ENCODE results near the gene DIAPH1.

DIAPH1 gene

GRCh38 chr5:141494761-141495452 is 123.9 kb downstream of the DIAPH1 start:
- no peak for DNase-seq

DNA sequence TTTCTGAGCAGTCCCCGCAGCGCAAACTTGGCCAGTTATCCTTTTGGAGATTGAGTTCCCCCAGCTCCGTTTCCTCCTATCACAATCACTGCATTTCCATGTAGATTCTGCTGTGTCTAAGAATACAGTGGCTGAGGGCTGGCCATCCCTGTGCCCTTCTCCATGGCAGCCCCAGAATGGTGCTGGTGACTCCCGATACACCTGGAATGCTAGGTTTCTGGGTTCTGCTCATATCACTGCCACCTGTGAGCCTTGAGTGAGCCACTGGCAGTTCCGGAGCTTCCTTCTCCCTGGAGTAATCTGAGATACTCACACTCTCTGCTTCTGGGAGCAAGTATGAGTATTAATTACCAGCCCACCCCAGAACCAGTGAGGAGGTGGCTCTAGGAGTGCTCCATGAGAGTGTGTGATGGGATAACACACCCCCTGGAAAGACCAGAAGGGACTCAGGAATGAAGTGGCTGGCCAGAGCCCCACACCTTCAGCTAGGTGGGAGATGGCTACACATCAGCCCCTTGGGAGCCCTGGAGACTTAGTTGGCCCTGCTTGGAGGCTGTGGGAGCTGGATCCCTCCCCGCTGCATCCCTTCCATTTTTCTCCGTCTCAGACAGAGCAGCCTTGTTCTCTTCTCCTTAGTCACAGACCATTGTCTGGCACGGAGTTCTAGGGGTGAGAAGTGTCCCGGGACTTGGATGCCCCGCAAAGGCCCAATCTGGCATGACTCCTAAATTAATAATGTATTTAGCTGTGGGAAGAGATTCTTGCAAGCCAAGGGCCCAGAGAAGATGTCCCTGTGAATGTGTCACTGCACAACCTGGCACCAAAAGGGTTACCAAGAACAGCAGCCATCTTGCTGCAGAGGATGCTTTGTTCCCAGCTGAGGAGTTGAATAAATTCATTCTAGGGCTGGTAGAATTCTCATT is 125.0 kb downstream of the DIAPH1 start:
- no peak for DNase-seq

- DNase-seq: peak; percentile 19 to 25
Measured at GRCh38 chr5:141492168-141492885, 126.5 kb downstream of the DIAPH1 start.

GRCh38 chr5:141491323-141492167 is 127.3 kb downstream of the DIAPH1 start:
- no peak for DNase-seq

DNA sequence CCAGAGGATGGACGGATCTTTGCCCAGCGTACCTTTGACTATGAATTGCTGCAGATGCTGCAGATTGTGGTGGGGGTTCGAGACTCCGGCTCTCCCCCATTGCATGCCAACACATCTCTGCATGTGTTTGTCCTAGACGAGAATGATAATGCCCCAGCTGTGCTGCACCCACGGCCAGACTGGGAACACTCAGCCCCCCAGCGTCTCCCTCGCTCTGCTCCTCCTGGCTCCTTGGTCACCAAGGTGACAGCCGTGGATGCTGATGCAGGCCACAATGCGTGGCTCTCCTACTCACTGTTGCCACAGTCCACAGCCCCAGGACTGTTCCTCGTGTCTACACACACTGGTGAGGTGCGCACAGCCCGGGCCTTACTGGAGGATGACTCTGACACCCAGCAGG is 128.0 kb downstream of the DIAPH1 start:
- no peak for DNase-seq

DNA sequence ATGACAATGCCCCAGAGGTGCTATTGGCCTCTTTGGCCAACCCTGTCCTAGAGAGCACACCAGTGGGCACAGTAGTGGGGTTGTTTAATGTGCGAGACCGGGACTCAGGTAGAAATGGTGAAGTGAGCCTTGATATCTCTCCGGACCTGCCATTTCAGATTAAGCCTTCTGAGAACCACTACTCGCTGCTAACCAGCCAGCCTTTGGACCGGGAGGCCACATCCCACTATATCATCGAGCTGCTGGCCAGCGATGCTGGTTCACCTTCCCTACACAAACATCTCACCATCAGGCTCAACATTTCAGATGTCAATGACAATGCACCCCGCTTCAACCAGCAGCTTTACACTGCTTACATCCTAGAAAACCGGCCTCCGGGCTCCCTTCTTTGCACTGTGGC is 128.5 kb downstream of the DIAPH1 start:
- no peak for DNase-seq

DNA sequence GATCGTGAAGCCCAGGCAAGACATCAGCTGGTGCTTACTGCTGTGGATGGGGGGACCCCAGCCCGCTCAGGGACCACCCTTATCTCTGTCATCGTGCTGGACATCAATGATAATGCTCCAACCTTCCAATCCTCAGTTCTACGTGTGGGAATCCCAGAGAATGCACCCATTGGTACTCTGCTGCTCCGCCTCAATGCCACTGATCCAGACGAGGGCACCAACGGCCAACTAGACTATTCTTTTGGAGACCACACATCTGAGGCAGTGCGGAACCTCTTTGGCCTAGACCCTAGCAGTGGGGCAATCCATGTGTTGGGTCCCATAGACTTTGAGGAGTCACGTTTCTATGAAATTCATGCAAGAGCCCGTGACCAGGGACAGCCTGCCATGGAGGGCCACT is 129.0 kb downstream of the DIAPH1 start:
- no peak for DNase-seq

DNA sequence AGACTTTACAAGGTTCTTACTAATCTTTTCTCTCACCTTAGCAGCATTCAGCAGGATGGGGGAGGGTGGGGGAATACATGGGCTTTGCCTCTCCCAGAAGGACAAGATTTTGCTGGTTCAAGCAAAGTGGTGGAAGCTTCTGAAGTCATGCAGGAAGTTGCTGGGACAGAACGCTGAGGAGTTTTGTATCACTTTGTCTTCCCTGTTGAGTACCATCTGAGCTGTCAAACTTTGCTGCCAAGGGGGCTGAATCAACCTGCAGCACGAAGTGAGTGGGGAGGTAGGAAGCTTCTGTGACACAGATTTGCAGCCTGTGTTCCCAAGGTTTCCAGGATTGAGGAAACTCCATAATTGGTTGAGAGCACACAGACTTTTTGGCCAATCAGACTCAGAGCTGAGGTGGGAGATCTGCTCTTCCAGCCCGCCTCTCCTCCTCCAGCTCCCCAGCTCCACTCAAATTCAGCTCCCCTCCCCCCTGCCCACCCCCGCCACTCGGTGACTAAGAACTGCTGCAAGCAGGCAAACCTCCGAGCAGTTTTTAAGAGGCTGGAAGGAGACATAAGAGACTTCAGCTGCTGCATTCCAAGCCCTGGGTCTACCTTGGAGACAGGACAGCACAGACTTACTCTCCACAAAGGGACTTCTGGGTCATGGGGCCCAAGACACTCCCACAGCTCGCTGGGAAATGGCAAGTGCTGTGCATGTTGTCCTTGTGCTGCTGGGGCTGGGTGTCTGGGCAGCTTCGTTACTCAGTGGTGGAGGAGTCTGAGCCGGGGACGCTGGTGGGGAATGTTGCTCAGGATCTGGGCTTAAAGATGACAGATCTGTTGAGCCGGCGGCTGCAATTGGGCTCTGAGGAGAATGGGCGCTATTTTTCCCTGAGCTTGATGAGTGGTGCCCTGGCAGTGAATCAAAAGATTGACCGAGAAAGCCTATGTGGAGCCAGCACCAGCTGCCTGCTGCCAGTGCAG is 129.9 kb downstream of the DIAPH1 start, which contains the start of gene PCDHGC5:
Gene PCDHGC5 (plus strand): TSS at position 491 of the 971 bp plus-strand sequence. CDS start 160 bp downstream, at position 651.
- no peak for DNase-seq

- DNase-seq: no peak
Measured at GRCh38 chr5:141487131-141487530, 131.7 kb downstream of the DIAPH1 start.

- DNase-seq: no peak
Measured at GRCh38 chr5:141486091-141486490, 132.7 kb downstream of the DIAPH1 start.

DNA sequence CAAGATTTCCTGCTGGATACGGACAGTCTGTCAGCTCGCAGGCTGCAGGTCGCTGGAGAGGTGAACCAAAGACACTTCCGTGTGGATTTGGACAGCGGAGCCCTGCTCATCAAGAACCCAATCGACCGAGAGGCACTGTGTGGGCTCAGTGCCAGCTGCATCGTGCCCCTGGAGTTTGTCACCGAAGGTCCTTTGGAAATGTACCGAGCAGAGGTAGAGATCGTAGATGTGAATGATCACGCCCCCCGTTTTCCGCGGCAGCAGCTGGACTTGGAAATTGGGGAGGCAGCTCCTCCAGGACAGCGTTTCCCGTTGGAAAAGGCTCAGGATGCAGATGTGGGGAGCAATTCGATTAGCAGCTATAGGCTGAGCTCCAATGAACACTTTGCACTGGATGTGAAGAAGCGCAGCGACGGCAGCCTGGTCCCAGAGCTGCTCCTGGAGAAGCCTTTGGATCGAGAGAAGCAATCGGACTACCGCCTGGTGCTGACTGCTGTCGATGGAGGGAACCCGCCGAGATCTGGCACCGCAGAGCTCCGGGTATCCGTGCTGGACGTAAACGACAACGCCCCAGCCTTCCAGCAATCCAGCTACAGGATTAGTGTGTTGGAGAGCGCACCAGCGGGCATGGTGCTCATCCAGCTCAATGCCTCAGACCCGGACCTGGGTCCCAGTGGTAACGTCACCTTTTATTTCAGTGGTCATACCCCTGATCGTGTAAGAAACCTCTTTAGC is 133.3 kb downstream of the DIAPH1 start:
- DNase-seq: no peak

DNA sequence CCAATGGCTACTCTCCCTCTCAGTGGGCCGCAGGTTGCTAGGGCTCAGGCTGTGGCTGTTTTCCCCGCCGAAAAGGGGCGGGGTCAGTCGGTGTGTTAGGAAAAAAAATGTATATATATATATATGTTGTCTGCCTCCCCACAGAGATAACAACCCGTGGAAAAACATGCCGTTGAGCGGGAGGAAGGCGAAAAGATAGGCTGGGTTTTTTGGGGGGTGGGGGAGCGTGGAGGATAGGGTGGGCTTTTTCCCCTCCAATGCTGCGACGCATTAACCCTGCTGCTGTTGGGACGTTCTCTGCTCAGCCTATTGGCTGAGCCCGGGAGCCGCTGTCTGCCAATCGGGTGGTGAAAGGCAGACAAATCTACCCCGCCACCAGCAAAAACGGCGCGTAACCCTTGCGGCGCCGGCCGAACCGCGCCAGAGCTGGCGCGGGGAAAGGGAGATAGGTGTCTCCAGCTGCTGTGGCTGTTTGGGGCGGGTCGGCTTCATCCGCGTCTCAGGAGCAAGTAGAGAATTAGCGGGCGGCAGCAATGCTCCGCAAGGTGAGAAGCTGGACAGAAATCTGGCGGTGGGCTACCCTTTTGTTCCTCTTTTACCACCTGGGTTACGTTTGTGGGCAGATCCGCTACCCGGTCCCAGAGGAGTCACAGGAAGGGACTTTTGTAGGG is 134.0 kb downstream of the DIAPH1 start, which contains the start of gene PCDHGC4:
Gene PCDHGC4 (plus strand): TSS at position 390 of the 671 bp plus-strand sequence. CDS start 144 bp downstream, at position 534.
- DNase-seq: no peak

DNA sequence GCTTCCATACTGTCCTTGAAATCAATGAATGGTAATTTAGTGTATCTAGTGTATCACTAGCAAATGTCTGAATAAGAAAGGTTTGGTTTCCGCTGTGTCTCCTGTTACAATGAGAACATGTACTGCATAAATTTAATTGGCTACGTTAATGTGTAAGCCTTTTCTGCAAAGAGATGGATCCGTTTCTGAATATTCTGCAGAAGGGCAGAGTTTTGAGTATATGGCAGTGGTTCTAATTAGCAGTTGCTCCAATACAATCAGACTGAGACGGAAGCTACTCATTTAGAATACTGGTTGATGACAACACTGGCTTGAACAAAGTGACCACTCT is 134.5 kb downstream of the DIAPH1 start:
- no peak for DNase-seq

DNA sequence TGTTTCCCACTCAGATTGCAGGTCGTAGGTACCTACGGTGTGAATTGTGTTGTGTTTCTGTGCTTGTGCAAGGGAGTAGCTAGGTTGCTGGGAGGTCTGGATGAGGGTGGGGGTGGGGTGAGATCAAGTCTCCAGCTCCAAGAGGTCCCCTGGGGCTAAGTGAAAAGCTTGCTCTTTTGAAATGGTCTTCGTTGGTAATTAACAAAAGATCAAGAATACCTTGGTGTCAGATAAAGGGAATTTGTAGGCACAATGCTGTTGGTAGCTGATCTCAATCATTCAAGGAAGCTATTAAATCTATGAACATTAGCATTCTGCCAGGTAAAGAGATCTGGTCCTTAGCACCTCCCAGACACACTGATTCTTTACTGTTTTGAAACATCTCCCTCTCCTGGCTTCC is 134.9 kb downstream of the DIAPH1 start:
- DNase-seq: no peak

DNA sequence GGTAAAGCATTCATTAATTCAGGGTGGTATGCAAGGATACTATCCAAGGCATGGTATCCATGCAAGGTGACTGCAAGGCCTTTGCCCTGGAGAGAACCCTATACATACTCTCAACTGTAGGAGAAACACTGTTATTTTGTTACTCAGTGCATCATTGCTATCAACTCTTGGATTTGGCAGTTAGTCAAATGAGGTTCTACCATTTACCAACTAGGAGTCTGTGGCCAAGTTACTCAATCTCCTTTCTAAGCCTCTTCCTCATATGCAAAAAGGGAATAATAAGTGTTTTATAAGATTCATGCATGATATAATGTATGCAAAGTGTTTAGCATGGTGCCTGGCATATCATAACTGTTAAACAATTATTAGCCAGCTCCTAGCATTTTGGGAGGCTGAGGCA is 139.0 kb downstream of the DIAPH1 start:
- no peak for DNase-seq

- no peak for DNase-seq
Measured at GRCh38 chr5:141478321-141478945, 140.4 kb downstream of the DIAPH1 start.

DNA sequence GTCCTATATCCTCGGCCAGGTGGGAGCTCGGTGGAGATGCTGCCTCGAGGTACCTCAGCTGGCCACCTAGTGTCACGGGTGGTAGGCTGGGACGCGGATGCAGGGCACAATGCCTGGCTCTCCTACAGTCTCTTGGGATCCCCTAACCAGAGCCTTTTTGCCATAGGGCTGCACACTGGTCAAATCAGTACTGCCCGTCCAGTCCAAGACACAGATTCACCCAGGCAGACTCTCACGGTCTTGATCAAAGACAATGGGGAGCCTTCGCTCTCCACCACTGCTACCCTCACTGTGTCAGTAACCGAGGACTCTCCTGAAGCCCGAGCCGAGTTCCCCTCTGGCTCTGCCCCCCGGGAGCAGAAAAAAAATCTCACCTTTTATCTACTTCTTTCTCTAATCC is 141.0 kb downstream of the DIAPH1 start:
- DNase-seq: no peak

DNA sequence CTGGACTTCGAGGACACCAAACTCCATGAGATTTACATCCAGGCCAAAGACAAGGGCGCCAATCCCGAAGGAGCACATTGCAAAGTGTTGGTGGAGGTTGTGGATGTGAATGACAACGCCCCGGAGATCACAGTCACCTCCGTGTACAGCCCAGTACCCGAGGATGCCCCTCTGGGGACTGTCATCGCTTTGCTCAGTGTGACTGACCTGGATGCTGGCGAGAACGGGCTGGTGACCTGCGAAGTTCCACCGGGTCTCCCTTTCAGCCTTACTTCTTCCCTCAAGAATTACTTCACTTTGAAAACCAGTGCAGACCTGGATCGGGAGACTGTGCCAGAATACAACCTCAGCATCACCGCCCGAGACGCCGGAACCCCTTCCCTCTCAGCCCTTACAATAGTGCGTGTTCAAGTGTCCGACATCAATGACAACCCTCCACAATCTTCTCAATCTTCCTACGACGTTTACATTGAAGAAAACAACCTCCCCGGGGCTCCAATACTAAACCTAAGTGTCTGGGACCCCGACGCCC is 141.7 kb downstream of the DIAPH1 start:
- DNase-seq: no peak
